ENCODE results near the gene DPH5.

DNA sequence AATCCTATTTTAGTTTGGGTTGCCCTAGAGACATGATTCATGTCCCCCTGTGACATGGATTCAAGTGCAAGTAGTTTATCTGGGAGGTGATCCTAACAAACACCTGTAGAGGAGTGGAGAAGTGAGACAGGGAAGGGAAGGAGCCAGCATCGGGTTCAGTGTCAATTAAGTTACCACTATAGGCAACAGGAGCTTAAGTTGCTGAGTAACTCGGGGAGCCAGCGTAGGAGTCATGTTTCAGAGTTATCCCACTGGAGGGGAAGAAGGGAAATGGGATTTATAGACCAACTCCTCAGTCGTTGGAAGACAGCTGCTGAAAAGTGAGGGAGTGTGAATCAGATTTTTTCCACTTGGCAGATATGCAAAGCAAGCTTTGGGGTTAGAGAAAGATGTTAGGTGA is 74.8 kb downstream of the DPH5 start:
- TF ChIP-seq POLR2AphosphoS5 (IDR thresholded peaks at IDR 0.05; ENCODE audit: low read depth, low read length) (no peak), TAF1 (IDR thresholded peaks at IDR 0.05; ENCODE audit: borderline replicate concordance, insufficient read depth, low read length) (no peak), SIN3A (IDR thresholded peaks at IDR 0.05; ENCODE audit: borderline replicate concordance, insufficient read depth, low read length) (no peak)
- TF ChIP-seq, protein P1, sequence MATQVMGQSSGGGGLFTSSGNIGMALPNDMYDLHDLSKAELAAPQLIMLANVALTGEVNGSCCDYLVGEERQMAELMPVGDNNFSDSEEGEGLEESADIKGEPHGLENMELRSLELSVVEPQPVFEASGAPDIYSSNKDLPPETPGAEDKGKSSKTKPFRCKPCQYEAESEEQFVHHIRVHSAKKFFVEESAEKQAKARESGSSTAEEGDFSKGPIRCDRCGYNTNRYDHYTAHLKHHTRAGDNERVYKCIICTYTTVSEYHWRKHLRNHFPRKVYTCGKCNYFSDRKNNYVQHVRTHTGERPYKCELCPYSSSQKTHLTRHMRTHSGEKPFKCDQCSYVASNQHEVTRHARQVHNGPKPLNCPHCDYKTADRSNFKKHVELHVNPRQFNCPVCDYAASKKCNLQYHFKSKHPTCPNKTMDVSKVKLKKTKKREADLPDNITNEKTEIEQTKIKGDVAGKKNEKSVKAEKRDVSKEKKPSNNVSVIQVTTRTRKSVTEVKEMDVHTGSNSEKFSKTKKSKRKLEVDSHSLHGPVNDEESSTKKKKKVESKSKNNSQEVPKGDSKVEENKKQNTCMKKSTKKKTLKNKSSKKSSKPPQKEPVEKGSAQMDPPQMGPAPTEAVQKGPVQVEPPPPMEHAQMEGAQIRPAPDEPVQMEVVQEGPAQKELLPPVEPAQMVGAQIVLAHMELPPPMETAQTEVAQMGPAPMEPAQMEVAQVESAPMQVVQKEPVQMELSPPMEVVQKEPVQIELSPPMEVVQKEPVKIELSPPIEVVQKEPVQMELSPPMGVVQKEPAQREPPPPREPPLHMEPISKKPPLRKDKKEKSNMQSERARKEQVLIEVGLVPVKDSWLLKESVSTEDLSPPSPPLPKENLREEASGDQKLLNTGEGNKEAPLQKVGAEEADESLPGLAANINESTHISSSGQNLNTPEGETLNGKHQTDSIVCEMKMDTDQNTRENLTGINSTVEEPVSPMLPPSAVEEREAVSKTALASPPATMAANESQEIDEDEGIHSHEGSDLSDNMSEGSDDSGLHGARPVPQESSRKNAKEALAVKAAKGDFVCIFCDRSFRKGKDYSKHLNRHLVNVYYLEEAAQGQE (IDR thresholded peaks at IDR 0.05; ENCODE audit: insufficient read depth in 1 of 2, low read depth in 2 of 2, low read length in 2 of 2), result no peak

All from PFSK-1 (cell line).